Esophagus squamous epithelium (tissue), 5 donors: ENCODE results near the gene KLF11. TPM values are rescaled to one million over a fixed set of nuclear protein-coding genes. Genes with fewer than 3 reads are reported as not detected.

Source experiments
- DNase-seq: peaks from one replicate; lab custom pipeline; 2025; lab: John Stamatoyannopoulos, UW
- H3K27ac ChIP-seq, 4 donors: fragments of 200-600 bp; sonication (generic); one replicate each; pipeline ENCODE4 v1.5.1; 2016 to 2019; ENCODE audit warnings: mild to moderate bottlenecking in 1 of 4
- H3K27me3 ChIP-seq, 4 donors: fragments of 200-600 bp; sonication (generic); 1 replicate in 3 of 4; 2 replicates in 1 of 4; pipeline versions ENCODE4 v1.5.1 to v1.6.0; 2017 to 2021; ENCODE audit warnings: antibody characterized with exemption in 1 of 4
- H3K36me3 ChIP-seq, 3 donors: fragments of 200-600 bp; sonication (generic); one replicate each; pipeline ENCODE4 v1.5.1; 2016 to 2019
- H3K4me1 ChIP-seq, 3 donors: fragments of 200-600 bp; sonication (generic); one replicate each; pipeline ENCODE4 v1.5.1; 2017 to 2019
- H3K4me3 ChIP-seq, 4 donors: fragments of 200-600 bp; sonication (generic); 1 replicate in 3 of 4; 2 replicates in 1 of 4; pipeline ENCODE4 v1.5.1; 2016 to 2019; ENCODE audit warnings: mild to moderate bottlenecking in 2 of 4, moderate library complexity in 1 of 4
- H3K9me3 ChIP-seq, 3 donors: fragments of 200-600 bp; sonication (generic); one replicate each; pipeline ENCODE4 v1.5.1; 2016 to 2019
- POLR2A ChIP-seq, 4 donors: fragments of 450-650 bp; IDR thresholded peaks; one replicate each; pipeline ENCODE4 v1.6.1; 2017; ENCODE audit warnings: antibody characterized with exemption in 4 of 4, mild to moderate bottlenecking in 4 of 4, moderate library complexity in 3 of 4
- WGBS, 2 donors: methylation state at CpG; one replicate each; pipeline ENCODE4 v1.1.5; 2018; 5-methylcytosine and 5-hydroxymethylcytosine counted together
- intact Hi-C: fragments of 100-400 bp; cut with DNase I; formaldehyde crosslinking; loops from one replicate; pipeline ENCODE4 v1.15.0; 2022
- total RNA-seq, 4 donors: library from RNA; depleted of rRNA; stranded (reverse); fragments of >200 nt; gene quantifications; one replicate each; pipeline ENCODE4 v1.1.0, GENCODE V29; 2016
- TF ChIP-seq, protein P1 (sequence below), 6 experiments: fragments of 450-650 bp in 4 of 6; fragments of 200-600 bp in 2 of 6; sonication (generic) in 2 of 6; IDR thresholded peaks; one replicate each; pipeline ENCODE4 v1.5.1; 2016 to 2019; ENCODE audit warnings: antibody characterized with exemption in 6 of 6, mild to moderate bottlenecking in 4 of 6, moderate library complexity in 4 of 6
- donor health status: DM: yes; HTN: yes; CAD: no.

Gene KLF11
- total RNA-seq, 4 donors from 2014 or later = 2.2 to 13.2 (median 8.2) TPM

DNA sequence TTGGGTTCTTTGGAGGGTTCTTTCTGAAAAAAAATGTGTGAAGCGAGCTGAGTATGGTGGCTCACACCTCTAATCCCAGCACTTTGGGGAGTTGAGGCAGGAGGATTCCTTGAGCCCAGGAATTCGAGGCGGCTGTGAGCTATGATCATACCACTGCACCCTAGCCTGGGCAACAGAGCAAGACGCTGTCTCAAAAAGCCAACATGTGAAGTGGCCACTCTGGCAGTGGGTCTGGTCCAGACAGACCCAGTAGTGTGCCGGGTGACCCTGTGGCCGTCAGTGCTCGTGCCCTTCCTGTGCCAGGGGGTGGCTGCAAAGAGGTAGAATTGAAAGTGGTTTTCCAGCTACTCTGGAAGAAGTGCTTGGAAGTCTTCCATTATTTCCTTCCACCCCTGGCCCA lies 11.6 kb downstream of the KLF11 start:
- 85 to 91% methylated on average over 4 to 5 of the region's 7 CpGs for WGBS, 2 donors
- intact Hi-C loops = no loop called here
- H3K9me3 ChIP-seq = no peaks in the 10 kb centered on the region
- no peak for DNase-seq
- no peak for TF ChIP-seq POLR2A (IDR thresholded peaks at IDR 0.05)
- TF ChIP-seq, protein P1, sequence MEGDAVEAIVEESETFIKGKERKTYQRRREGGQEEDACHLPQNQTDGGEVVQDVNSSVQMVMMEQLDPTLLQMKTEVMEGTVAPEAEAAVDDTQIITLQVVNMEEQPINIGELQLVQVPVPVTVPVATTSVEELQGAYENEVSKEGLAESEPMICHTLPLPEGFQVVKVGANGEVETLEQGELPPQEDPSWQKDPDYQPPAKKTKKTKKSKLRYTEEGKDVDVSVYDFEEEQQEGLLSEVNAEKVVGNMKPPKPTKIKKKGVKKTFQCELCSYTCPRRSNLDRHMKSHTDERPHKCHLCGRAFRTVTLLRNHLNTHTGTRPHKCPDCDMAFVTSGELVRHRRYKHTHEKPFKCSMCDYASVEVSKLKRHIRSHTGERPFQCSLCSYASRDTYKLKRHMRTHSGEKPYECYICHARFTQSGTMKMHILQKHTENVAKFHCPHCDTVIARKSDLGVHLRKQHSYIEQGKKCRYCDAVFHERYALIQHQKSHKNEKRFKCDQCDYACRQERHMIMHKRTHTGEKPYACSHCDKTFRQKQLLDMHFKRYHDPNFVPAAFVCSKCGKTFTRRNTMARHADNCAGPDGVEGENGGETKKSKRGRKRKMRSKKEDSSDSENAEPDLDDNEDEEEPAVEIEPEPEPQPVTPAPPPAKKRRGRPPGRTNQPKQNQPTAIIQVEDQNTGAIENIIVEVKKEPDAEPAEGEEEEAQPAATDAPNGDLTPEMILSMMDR (IDR thresholded peaks at IDR 0.05) = no peak
- no peak overlapping the region for H3K27ac ChIP-seq
- H3K27me3 ChIP-seq = no peaks in the 10 kb centered on the region
- H3K4me3 ChIP-seq = no peak overlapping the region
- H3K36me3 ChIP-seq = peaks cover 0 to 57% (median 0%) of the 10 kb centered on the region in 3 donors
- peaks cover 0 to 51% (median 9%) of the 10 kb centered on the region in 3 donors for H3K4me1 ChIP-seq

GRCh38 chr2:10056439-10056838 lies 13.1 kb downstream of the KLF11 start:
- Histone ChIP-seq H3K27ac (no peak overlapping the region), H3K27me3 (no peaks in the 10 kb centered on the region), H3K4me3 (no peak overlapping the region), H3K9me3 (no peaks in the 10 kb centered on the region), H3K36me3 (peaks cover 0 to 45% (median 0%) of the 10 kb centered on the region in 3 donors), H3K4me1 (peaks cover 0 to 46% (median 9%) of the 10 kb centered on the region in 3 donors)
- no peak for DNase-seq
- TF ChIP-seq, protein P1 (IDR thresholded peaks at IDR 0.05) = no peak
- TF ChIP-seq POLR2A (IDR thresholded peaks at IDR 0.05) = no peak
- WGBS, 2 donors = 73 to 82% methylated on average over 10 to 11 of the region's 11 CpGs
- intact Hi-C loops = no loop called here

GRCh38 chr2:10057231-10058107 lies 14.1 kb downstream of the KLF11 start:
- Histone ChIP-seq H3K27me3 (no peaks in the 10 kb centered on the region), H3K4me3 (peak overlapping the region; percentile 3 to 48 (median 12)), H3K9me3 (no peaks in the 10 kb centered on the region), H3K36me3 (peaks cover 0 to 35% (median 0%) of the 10 kb centered on the region in 3 donors), H3K4me1 (peaks cover 0 to 46% (median 9%) of the 10 kb centered on the region in 3 donors), H3K27ac (peak overlapping the region; percentile 53 to 73 (median 63))
- no peak for DNase-seq
- no peak for TF ChIP-seq POLR2A (IDR thresholded peaks at IDR 0.05)
- TF ChIP-seq, protein P1 (IDR thresholded peaks at IDR 0.05) = no peak
- 9% methylated on average over 19 to 23 of the region's 28 CpGs for WGBS, 2 donors
- intact Hi-C loops = no loop called here

- H3K27me3 ChIP-seq = no peaks in the 10 kb centered on the region
- intact Hi-C loops = no loop called here
- no peaks in the 10 kb centered on the region for H3K9me3 ChIP-seq
- 94 to 95% methylated on average over 4 to 13 of the region's 39 CpGs for WGBS, 2 donors
- TF ChIP-seq, protein P1 (IDR thresholded peaks at IDR 0.05) = no peak
- no peak for TF ChIP-seq POLR2A (IDR thresholded peaks at IDR 0.05)
- H3K4me3 ChIP-seq = no peak overlapping the region
- peaks cover 0 to 25% (median 0%) of the 10 kb centered on the region in 3 donors for H3K36me3 ChIP-seq
- H3K27ac ChIP-seq = peak overlapping the region in 2 of 4 donors; percentile 72 to 73
- no peak for DNase-seq
- H3K4me1 ChIP-seq = peaks cover 0 to 39% (median 9%) of the 10 kb centered on the region in 3 donors
Measured at GRCh38 chr2:10058251-10059015, 15.1 kb downstream of the KLF11 start.
